Smooth muscle cell (in vitro differentiated cells): Measurements from ENCODE around the gene ARL6IP4. TPM values are rescaled to one million over a fixed set of nuclear protein-coding genes. Genes with fewer than 3 reads are reported as not detected.
"Not testable (repeated sequence)": the region's sequence is repeated elsewhere in the genome, so short reads cannot be mapped to it uniquely, and the experiment has no call there.

Experiments used
- DNase-seq: peaks from one replicate; lab custom pipeline; 2025; ENCODE audit not compliant: unreplicated experiment; lab: John Stamatoyannopoulos, UW
- H2AFZ ChIP-seq: fragments of 200-600 bp; sonication (generic); 2 replicates; pipeline ENCODE4 v1.6.0; 2016; ENCODE audit warnings: antibody characterized with exemption, low read depth, mild to moderate bottlenecking
- H3F3A ChIP-seq: fragments of 200-600 bp; sonication (generic); 2 replicates; pipeline ENCODE4 v1.6.0; 2017; ENCODE audit warnings: antibody characterized with exemption, low read depth
- H3K27ac ChIP-seq: fragments of 200-600 bp; sonication (generic); 2 replicates; pipeline ENCODE4 v1.5.1; 2016; ENCODE audit warnings: low read depth, mild to moderate bottlenecking
- H3K27me3 ChIP-seq: fragments of 200-600 bp; sonication (generic); 2 replicates; pipeline ENCODE4 v1.6.1; 2016; ENCODE audit warnings: low read depth, mild to moderate bottlenecking
- H3K36me3 ChIP-seq: fragments of 200-600 bp; sonication (generic); 2 replicates; pipeline ENCODE4 v1.5.1; 2016; ENCODE audit warnings: low read depth
- H3K4me1 ChIP-seq: fragments of 200-600 bp; sonication (generic); 2 replicates; pipeline ENCODE4 v1.5.1; 2016; ENCODE audit warnings: low read depth
- H3K4me2 ChIP-seq: fragments of 200-600 bp; sonication (generic); 2 replicates; pipeline ENCODE4 v1.6.0; 2016; ENCODE audit warnings: mild to moderate bottlenecking
- H3K4me3 ChIP-seq: fragments of 200-600 bp; sonication (generic); 2 replicates; pipeline ENCODE4 v1.5.1; 2016; ENCODE audit warnings: mild to moderate bottlenecking
- H3K79me2 ChIP-seq: fragments of 200-600 bp; sonication (generic); 2 replicates; pipeline ENCODE4 v1.6.0; 2016; ENCODE audit warnings: low read depth, mild to moderate bottlenecking
- H3K9ac ChIP-seq: fragments of 200-600 bp; sonication (generic); 2 replicates; pipeline ENCODE4 v1.6.0; 2016; ENCODE audit warnings: low read depth
- H3K9me3 ChIP-seq: fragments of 200-600 bp; sonication (generic); replicated peaks from 2 replicates; pipeline ENCODE4 v1.5.1; 2016; ENCODE audit warnings: low read depth
- H4K20me1 ChIP-seq: fragments of 200-600 bp; sonication (generic); 2 replicates; pipeline ENCODE4 v1.6.0; 2016; ENCODE audit warnings: low read depth
- CTCF ChIP-seq: fragments of 200-600 bp; sonication (generic); IDR thresholded peaks from 2 replicates; pipeline ENCODE4 v1.5.1; 2017; ENCODE audit warnings: borderline replicate concordance, mild to moderate bottlenecking, antibody characterized with exemption; ENCODE audit not compliant: insufficient read depth, poor library complexity, severe bottlenecking
- WGBS: methylation state at CpG from one replicate; pipeline ENCODE4 v1.1.7; 2016; ENCODE audit warnings: low lambda C conversion rate; 5-methylcytosine and 5-hydroxymethylcytosine counted together
- polyA plus RNA-seq: library from polyadenylated mRNA; unstranded; fragments of >200 nt; fragmentation: Nextera tagmentation; extraction: Ambion mirVana; gene quantifications from 2 replicates; pipeline ENCODE4 v1.2.1, GENCODE V29; 2016
- total RNA-seq: library from RNA; depleted of rRNA; stranded (reverse); fragments of >200 nt; gene quantifications from 2 replicates; pipeline ENCODE4 v1.2.3, GENCODE V29; 2014

ARL6IP4 gene
- total and polyA plus RNA-seq, 2 experiments from 2014 or later = 89.3 to 290 TPM

GRCh38 chr12:123013185-123014095, 33.0 kb downstream of the ARL6IP4 start:
- no peaks in the 10 kb centered on the region for H3K79me2 ChIP-seq
- H3F3A ChIP-seq = no peaks in the 10 kb centered on the region
- no peak overlapping the region for H2AFZ ChIP-seq
- no peaks in the 10 kb centered on the region for H4K20me1 ChIP-seq
- DNase-seq = no peak
- H3K9ac ChIP-seq = no peak overlapping the region
- no peak overlapping the region for H3K4me3 ChIP-seq
- no peak overlapping the region for H3K4me2 ChIP-seq
- no peaks in the 10 kb centered on the region for H3K27me3 ChIP-seq
- no peaks in the 10 kb centered on the region for H3K4me1 ChIP-seq
- 96% methylated on average over 19 of the region's 19 CpGs for WGBS
- no peak for TF ChIP-seq CTCF
- no peaks in the 10 kb centered on the region for H3K36me3 ChIP-seq
- H3K9me3 ChIP-seq = no peaks in the 10 kb centered on the region
- no peak overlapping the region for H3K27ac ChIP-seq

- WGBS = 94% methylated on average over 4 of the region's 4 CpGs
- not testable (repeated sequence) for H3K9ac ChIP-seq, H2AFZ ChIP-seq, H3K9me3 ChIP-seq, H3K27ac ChIP-seq, H3F3A ChIP-seq, DNase-seq, H3K4me2 ChIP-seq, H3K4me3 ChIP-seq, H3K79me2 ChIP-seq, H3K27me3 ChIP-seq, H3K36me3 ChIP-seq, H3K4me1 ChIP-seq, H4K20me1 ChIP-seq
These were observed 34.0 kb downstream of the ARL6IP4 start for GRCh38 chr12:123014473-123014872.

DNA sequence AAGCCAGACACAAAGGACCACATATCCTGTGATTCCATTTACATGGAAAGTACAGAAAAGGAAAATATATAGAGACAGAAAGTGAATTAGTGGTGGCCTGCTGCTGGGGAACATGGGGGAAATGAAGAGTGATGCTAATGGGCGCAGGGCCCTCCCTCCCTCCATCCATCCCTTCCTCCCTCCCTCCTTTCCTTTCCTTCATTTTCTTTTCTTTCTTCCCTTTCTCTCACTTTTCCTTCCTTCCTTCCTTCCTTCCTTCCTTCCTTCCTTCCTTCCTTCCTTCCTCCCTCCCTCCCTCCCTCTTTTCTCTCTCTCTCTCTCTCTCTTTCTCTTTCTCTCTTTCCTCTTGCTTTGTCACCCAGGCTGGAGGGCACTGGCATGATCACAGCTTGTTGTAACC, 37.3 kb downstream of the ARL6IP4 start:
- no peak for TF ChIP-seq CTCF
- no peaks in the 10 kb centered on the region for H3K4me1 ChIP-seq
- no peak overlapping the region for H3K9ac ChIP-seq
- DNase-seq = no peak
- H3K27ac ChIP-seq = no peak overlapping the region
- H3K79me2 ChIP-seq = no peaks in the 10 kb centered on the region
- no peaks in the 10 kb centered on the region for H3K36me3 ChIP-seq
- H3K4me2 ChIP-seq = no peak overlapping the region
- H3F3A ChIP-seq = no peaks in the 10 kb centered on the region
- no peaks in the 10 kb centered on the region for H3K9me3 ChIP-seq
- no peak overlapping the region for H3K4me3 ChIP-seq
- no peaks in the 10 kb centered on the region for H3K27me3 ChIP-seq
- H2AFZ ChIP-seq = no peak overlapping the region
- H4K20me1 ChIP-seq = no peaks in the 10 kb centered on the region
- 100% methylated on average over 1 of the region's 1 CpG for WGBS

GRCh38 chr12:123019841-123020138, 39.3 kb downstream of the ARL6IP4 start:
- Histone ChIP-seq H2AFZ (no peak overlapping the region), H3F3A (no peaks in the 10 kb centered on the region), H3K4me1 (no peaks in the 10 kb centered on the region), H3K4me3 (no peak overlapping the region), H3K9me3 (no peaks in the 10 kb centered on the region), H3K36me3 (no peaks in the 10 kb centered on the region), H3K9ac (no peak overlapping the region), H3K79me2 (no peaks in the 10 kb centered on the region), H3K27me3 (no peaks in the 10 kb centered on the region), H3K4me2 (no peak overlapping the region), H3K27ac (no peak overlapping the region), H4K20me1 (no peaks in the 10 kb centered on the region)
- WGBS = 95% methylated on average over 2 of the region's 2 CpGs
- no peak for DNase-seq
- no peak for TF ChIP-seq CTCF
